DMS53 treated with DMSO at 0.1 percent for 48 hours (cell line): ENCODE measurements around the gene ASAP2.

ENCODE experiments used
- DNase-seq: peaks from one replicate; lab custom pipeline; 2025; ENCODE audit not compliant: unreplicated experiment; lab: John Stamatoyannopoulos, UW

Gene ASAP2

DNA sequence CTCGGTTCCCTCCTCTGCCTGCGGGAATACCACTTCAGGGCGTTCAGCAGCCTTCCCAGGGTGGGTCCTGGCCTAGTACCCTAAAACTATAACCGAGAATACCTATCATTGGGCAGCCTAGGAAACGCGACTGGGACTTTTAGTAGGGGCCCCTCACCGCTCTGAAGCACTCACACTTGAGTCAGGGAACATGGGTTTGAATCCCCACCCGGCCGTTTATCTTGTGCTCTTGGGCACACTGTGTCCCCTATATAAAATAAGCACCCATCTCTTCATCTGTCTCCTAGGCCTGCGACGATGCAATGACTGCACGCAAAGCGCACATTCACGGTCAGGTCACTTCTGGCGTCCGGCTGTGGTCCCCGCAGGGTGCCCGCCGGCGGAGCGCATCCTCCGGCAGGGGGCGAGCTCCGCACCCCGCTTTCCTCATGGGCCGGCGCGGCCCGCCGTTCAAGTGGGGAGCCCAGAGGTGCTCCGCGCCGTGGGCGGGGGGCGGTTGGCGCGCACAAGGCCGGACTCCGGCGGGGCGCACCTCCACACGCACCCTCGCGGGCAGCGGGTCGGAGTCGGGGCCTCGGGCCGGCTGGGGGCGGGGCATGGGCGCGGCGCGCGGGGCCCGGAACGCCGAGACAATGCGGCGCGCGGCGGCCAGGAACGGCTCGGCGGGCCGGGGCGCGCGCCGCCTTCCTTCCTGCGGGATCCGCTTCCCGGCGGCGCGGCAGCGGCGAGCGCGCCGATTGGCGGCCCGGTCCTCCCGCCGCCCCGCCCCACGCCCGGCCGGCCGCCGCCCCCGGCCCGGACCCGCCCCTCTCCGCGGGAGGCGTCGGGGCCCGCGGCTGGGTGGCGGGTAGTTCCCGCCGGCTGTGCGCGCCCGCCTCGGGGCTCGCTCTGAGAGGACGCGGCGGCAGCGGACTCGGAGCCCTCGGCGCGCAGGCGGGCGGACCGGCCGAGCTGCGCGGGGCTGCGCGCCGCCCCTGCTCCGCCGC, at the start of gene ASAP2:
TSS of gene ASAP2 (plus strand) at position 850 of the 986 bp plus-strand sequence. CDS start 293 bp downstream, outside the sequence.
- DNase-seq = peak; percentile 30

DNA sequence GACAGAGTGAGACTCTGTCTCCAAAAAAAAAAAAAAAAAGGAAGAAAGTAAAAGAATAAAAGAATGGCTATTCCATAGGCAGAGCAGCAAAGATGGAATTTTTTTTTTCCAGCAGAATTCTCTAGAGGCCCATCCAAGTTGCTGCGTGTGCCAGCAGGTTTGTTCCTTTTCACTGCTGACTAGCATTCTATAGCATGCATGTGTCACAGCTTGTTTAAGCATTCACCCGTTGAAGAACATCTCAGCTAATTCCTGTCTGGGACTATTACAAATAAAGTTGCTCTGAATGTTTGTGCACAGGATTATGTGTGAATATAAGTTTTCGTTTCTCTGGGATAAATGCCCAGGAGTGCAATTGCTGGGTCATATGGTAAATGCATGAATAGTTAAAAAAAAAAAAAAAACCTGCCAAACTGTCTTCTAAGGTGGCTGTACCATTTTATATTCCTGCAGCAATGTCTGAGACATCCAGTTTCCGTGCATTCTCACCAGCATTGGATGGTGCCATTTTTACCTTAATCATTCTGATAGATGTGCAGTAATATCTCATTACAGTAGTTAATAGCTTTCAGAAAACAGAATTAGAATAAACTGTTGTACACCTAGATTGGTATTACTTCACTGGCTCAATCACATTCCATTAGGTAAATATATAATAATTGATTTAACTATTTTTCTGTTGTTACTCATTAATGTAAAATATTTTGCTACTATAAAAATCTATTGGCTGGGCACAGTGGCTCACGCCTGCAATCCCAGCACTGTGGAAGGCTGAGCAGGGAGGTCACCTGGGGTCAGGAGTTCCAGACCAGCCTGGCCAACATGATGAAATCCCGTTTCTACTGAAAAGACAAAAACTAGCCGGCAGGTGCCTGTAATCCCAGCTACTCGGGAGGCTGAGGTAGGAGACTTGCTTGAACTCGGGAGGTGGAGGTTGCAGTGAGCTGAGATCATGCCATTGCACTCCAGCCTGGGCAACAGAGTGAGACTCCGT, 47.5 kb upstream of the ASAP2 start:
- no peak for DNase-seq

DNA sequence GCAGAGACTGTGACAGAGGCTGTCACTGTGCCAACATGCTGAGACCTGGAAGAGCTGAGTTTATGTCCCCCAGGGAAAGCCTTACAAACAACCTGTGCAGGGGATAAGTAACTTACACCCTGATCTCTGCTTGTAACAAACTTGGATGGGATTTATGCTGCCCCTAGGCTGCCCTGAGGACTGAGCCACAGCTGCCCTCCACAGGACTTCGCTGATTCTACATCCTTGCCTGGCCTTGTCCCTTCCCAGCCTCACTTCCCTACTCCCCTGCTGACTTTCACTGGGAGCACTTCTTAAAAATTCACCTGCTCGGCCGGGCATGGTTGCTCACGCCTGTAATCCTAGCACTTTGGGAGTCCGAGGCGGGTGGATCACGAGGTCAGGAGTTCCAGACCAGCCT, 45.9 kb upstream of the ASAP2 start:
- no peak for DNase-seq

DNA sequence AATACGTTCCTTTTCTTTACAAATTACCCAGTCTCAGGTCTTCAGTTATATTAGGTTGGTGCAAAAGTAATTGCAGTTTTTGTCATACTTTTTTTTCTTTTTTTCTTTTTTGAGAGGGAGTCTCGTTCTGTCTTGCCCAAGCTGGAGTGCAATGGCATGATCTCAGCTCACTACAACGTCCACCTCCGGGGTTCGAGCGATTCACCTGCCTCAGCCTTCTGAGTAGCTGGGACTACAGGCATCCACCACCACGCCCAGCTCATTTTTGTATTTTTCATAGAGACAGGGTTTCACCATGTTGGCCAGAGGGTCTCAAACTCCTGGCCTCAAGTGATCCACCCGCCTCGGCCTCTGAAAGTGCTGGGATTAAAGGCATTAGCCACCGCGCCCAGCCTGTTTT, 43.8 kb upstream of the ASAP2 start:
- DNase-seq = no peak

DNA sequence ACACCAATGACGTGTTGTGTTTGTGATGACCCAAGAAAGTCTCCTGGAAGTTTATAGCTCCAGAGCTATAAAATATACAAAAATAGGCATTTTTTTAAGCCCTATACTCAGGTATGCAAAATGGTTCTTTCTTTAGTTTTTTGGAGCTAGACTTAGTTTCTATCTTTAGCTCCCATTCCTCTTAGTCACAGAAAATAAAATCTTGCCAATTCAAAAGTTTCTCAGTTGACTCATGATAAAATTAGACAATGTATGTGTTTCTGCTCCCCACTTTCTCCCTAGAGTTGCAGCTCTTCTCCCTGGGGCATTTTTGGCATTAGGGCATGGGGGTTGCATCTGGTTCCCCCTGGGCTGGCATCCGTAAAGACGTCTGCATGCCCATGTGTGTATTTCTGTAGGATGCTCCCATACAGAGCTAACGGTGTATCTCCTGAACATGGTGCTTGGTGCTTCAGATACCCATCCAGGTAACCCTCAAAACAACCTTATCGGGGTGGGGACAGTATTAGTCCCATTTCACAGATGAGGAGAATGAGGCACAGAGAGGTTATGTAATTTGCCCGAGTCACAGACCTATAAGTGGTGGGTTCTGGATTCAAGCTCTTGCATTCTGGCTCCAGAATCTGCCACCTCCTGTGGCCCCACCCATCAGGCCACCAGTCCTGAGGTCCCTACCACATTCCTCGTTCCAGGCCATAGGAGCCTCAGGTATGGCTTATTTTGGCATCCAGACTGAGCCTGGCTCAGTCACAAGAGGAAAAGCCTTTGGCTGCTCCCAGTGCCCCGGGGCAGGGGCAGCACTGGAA, 43.1 kb upstream of the ASAP2 start:
- no peak for DNase-seq

DNA sequence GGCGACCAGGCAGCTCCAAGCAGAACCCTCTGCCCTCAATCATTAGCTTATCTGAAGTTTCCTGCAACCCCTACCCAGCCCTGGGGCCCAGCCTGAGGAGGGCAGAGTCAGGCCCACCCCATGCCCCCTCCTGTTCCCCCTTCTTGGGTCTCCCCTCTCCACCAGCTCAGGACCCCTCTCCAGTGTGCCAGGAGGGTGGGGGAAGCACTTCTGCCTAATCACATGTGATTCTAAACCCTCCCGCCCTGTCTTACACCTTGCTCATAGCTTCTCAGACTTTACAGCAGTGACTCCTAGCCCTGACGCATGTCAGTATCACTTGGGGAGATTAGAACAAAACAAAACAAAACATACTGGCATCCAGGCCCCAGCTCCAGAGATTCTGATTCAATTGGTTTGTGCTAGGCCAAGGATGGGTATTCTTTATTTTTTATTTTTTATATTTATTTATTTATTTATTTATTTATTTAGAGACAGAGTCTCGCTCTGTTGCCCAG, 42.5 kb upstream of the ASAP2 start:
- DNase-seq = no peak

DNA sequence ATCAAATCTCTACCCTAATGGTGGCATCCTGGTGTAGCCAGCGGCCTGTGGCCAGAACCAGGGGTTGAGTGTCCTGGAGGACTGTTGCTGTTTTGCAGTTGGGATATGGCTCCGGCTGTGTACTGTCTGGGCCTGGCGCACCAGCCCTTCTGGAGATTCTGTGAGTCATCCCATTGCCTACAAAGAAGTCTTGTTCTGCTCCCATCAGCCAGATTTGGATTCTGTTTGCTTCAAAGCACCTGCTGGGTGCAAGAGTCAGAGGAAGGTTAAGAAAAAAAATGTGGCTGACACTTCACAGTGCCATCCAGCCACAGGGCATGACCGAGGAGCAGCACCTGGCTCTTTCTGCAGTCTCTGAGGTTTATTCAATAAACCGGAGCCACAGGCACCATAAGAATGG, 41.0 kb upstream of the ASAP2 start:
- DNase-seq = peak; percentile 16

DNA sequence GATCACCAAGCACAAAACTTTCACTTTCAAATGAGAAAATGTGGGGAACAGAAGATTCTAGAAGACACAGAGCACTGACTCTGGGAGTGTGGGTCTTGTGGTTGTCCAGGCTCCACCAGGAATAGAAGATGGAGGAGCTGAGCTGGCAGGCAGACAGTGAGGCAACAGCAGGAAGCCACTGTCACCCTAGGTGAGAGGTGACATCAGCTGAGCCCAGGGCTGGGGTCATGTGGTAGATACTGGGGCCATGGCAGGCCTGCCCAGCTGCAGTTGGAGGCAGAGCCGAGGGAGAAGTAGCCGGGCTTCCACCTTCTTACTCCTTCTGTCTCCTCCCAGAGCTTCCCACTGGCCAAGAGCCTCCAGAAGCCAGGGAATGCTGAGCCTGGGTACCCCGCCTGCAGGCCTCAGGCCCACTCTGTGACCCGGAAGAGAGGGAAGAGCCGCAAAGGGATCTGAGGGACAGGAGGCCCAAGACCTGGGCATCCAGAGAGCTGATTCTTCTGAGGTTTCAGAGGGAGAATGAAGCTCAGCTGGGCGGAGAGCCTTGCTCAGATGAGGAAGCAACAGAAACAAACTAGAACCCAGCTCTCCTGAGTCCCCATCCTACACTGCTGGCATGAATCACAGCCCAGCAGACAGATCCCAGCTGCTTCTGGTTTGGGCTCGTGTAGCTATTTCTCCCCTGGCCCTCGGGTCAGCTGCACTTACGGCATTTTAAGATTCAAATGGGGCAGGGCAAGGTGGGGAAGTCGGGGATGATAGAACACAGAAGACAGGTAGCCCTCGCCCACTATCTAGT, 39.8 kb upstream of the ASAP2 start:
- DNase-seq = no peak

DNA sequence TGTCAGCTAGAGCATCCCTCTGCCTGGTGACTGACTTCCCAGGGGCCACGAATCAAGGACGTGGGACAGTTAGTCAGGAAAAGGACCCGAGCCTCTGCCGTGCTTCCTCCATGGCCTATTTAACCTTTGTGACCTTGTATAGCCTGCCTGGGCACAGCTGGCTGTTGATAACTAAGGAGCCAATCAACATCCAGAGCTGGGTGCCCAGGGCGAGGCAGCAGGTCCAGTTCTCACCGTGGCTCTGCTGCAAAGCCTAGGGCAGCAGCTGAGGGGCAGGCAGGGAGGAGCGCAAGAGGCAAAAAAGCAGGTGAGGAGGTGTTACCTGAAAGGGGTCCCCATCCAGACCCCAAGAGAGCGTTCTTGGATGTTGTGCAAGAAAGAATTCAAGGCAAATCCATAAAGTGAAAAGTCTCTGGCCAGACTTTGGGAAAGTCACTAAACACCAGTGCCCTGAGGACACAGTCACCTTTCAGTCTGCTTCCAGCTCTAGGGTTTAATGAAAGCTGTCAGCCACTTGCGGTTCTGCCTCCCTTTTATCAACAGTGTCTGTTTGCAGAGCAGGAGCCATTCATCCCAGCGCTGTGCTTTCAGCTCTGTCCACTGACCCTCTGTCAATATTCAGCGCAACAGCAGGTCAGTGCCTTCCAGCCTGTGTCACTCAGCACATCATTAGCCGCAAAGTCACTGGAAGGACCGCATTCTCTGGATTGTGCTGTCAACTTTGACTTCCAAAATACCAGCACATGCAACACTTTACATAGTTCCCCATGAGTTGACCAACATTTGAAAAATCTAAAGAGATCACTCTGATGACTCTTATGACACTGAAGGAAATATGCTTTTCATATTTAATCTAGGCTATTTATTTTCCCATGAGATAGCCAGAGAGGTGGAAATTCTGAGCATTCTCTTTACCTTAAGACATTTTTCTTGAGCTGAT, 38.6 kb upstream of the ASAP2 start:
- DNase-seq = peak; percentile 52

DNA sequence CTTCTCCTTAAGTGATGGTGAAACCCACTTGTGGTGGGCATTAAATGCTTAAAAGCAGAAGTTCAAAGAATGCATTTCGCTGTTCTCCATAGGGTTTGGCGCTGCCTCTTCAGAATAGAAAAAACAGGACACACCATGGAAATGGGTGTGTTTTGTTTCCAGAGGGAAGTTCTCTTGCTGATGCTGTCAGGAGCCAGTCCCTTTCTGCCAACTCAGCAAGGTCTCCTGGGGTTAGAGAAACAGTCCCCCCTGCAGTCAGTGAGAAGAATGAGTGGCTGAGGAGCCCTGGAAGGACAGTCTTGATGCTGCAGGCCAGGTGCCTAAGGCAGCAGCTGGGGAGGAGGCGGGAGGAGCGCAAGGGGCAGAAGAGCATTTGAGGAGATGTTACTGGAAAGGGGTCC, 37.8 kb upstream of the ASAP2 start:
- DNase-seq = no peak

DNA sequence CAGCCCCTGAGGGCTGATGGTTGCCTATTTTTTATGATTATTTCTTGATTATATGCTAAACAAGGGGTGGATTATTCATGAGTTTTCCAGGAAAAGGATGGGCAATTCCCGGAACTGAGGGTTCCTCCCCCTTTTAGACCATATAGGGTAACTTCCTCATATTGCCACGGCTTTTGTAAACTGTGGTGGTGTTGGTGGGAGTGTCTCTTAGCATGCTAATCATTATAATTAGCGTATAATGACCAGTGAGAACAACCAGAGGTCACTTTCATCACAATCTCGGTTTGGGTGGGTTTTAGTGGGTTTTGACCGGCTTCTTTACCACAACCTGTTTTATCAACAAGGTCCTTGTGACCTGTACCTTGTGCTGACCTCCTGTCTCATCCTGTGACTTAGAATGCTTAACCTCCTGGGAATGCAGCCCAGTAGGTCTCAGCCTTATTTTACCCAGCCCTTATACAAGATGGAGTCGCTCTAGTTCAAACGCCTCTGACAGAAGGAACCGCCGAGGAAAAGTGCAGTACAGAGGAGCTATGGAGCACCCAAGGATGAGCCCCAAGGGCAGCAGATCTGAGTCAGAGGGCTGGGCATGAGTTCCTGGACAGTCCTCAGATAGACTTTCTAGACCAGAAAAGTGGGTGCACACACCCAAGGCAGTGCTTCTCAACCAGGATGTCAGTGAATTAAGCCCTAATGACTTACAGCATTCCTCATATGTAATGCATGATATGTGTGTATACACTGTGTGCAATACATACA, 37.1 kb upstream of the ASAP2 start:
- DNase-seq = no peak

DNA sequence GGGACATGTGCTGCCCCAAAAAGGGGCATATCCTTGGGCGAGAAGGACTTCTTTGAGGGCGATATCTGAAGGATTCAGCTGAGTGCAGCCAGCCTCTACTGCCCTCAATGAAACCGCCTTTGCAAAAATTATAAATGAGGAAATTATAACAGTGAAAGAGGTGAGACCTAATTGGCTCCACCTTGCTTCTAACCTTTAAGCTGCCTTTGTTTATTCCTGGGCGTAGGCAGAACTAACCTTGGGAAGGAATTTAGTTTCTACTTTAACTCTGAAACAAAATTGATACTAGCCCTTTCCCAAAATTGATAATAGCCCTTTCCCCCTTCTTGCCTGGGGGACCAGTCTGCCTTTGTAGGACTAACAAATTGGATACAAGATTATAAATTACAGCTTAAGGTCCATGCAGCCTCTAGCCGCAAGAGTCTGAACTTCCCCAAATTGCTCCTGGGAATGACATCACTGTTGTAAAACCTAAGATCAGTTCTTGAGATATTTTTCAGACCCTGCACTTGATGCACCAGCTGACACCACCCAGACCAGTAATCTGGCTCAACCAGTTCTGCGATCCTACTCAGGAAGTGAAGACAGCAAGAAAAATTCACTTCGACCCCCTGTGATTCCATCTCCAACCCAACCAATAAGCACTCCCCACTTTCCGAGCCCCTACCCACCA, 36.0 kb upstream of the ASAP2 start:
- no peak for DNase-seq

DNA sequence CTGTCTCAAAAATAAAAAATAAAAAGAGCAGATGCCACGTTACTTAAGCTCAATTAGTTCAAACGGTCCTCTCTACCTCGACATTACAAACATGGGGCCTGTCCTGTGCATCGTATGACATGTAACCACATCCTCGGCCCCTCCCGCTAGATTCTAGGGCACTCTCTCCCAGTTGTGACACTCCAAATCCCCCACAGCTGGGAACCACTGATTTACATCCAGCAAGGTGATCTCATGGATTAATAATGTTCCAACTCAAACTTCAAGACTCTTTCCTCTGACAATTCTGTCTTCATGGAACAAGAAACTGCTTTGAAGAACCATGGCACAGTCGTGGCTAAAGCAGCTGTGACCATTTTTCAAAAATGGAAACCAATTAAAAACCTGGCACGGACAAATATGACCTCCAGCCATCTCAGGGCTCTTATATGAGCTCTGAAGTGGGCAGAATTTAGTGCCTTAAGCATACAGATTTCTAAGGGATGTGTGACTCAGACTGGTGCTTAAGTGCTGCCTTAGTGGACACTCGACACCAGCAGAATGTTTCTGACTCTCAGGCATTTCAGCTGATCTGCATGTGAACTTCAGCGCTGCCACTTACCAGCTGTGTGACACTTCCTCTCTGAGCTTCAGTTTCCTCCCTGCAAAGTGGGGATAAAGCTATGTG, 31.7 kb upstream of the ASAP2 start:
- peak; percentile 86 for DNase-seq

DNA sequence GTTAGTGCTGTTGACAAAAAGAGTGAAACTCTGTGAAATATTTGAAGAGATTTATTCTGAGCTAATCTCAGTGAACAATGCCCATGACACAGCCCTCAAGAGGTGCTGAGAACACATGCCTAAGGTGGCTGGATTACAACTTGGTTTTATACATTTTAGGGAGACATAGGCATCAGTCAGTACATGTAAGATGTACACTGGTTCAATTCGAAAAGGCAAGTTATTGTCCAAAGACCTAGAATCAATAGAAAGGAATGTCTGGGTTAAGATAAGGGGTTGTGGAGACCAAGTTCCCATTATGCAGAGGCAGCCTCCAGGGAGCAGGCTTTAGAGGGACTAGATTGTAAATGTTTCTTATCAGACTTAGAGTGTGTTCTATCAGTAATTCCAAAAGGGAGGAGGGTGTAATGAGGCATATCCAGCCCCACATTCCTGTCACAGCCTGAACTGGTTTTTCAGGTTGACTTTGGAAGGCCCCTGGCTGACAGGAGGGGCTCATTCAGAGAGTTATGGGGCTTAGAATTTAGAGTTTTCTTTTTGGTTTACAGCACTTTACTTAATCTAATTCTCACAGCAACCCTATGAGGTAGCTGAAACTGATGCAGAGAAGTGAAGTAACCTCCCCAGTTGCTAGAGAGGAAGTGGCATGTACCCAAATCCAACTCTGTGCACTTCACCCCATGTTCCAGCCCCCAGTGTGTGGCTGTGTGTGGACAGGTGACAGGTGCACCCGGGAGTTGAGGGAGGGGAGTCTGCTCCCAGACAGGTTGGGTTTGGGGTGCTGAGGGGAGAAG, 28.3 kb upstream of the ASAP2 start:
- peak; percentile 44 for DNase-seq

DNA sequence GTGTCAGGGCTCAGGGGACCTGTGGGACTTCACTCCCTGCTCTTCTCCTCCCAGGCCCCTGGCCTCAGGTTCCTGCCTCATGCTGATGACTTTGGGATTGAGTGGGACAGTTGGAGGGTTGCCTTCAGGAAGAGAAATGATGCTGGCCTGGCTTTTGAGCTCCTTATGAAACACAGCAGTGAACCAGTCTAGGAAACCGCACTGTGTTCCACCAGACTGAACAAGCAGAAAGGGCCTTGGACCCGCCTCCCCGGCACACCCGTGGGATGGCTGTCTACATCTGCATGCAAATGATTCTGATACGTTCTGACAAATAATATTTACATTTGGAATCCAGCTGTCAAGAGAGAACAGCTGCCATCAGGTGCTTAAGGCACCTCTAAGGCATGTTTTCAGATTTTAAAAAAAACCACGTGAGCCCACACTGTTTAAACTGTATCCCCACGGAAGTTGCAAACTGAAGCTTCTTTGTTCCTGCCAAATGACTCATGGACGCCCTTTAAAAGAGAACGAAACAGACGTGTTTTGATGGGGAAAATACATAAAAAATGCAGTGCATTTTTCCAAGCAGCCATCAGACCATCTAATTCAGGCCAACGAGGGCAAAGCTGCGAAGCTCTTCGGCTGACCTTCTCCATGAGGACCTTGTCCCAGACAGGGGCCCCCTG, 27.6 kb upstream of the ASAP2 start:
- DNase-seq = peak; percentile 89
